ENCODE data around the gene TCF3.

- no peak for TF ChIP-seq POLR2AphosphoS5 (IDR thresholded peaks at IDR 0.05; ENCODE audit: low read depth, low read length)
- TF ChIP-seq POLR2A (IDR thresholded peaks at IDR 0.05; ENCODE audit: low read depth, low read length) = no peak
Measured at GRCh38 chr19:1619703-1620102, 32.7 kb downstream of the TCF3 start.
